H9 (cell line): ENCODE data around the gene FCHSD2. TPM values are rescaled to one million over a fixed set of nuclear protein-coding genes. Genes with fewer than 3 reads are reported as not detected.

Source experiments
- DNase-seq: peaks from one replicate; pipeline ENCODE4 v3.0.0-alpha.2; 2017
- H2AFZ ChIP-seq: one replicate; pipeline ENCODE4 v1.6.1; 2013; ENCODE audit warnings: mild to moderate bottlenecking, low read length, control low read depth, moderate library complexity
- H2AK5ac ChIP-seq: 2 replicates; pipeline ENCODE4 v1.6.1; 2013; ENCODE audit warnings: low read length, control low read depth, mixed read lengths; ENCODE audit not compliant: insufficient read length
- H2BK120ac ChIP-seq: one replicate; pipeline ENCODE4 v1.6.1; 2013; ENCODE audit warnings: low read depth, mild to moderate bottlenecking, low read length, control low read depth, inconsistent platforms; ENCODE audit not compliant: poor library complexity, severe bottlenecking
- H2BK12ac ChIP-seq: 2 replicates; pipeline ENCODE4 v1.6.1; 2013; ENCODE audit warnings: low read length, control low read depth, mixed read lengths, low read depth; ENCODE audit not compliant: insufficient read length
- H2BK15ac ChIP-seq: 2 replicates; pipeline ENCODE4 v1.6.1; 2013; ENCODE audit warnings: low read depth, low read length, control low read depth
- H2BK20ac ChIP-seq: one replicate; pipeline ENCODE4 v1.6.1; 2013; ENCODE audit warnings: low read depth, mild to moderate bottlenecking, low read length, control low read depth, inconsistent platforms; ENCODE audit not compliant: poor library complexity, severe bottlenecking
- H2BK5ac ChIP-seq: 2 replicates; pipeline ENCODE4 v1.6.1; 2013; ENCODE audit warnings: low read length, control low read depth, mixed read lengths; ENCODE audit not compliant: insufficient read length
- H3K14ac ChIP-seq: 2 replicates; pipeline ENCODE4 v1.6.1; 2013; ENCODE audit warnings: low read length, control low read depth; ENCODE audit not compliant: insufficient read depth
- H3K18ac ChIP-seq: 2 replicates; pipeline ENCODE4 v1.6.1; 2013; ENCODE audit warnings: low read depth, mild to moderate bottlenecking, mixed read lengths, low read length, control low read depth; ENCODE audit not compliant: insufficient read length
- H3K23ac ChIP-seq: 2 replicates; pipeline ENCODE4 v1.6.1; 2013; ENCODE audit warnings: low read length, control low read depth, mixed read lengths, low read depth; ENCODE audit not compliant: insufficient read length
- H3K23me2 ChIP-seq: 2 replicates; pipeline ENCODE4 v1.6.1; 2013; ENCODE audit warnings: low read depth, mild to moderate bottlenecking, mixed read lengths, low read length, control low read depth; ENCODE audit not compliant: insufficient read length, poor library complexity, severe bottlenecking
- H3K27ac ChIP-seq: 2 replicates; pipeline ENCODE4 v1.5.1; 2013; ENCODE audit warnings: low read length, control low read depth, mixed read lengths, low read depth; ENCODE audit not compliant: insufficient read length
- H3K27me3 ChIP-seq: 2 replicates; pipeline ENCODE4 v1.6.1; 2013; ENCODE audit warnings: low read length, control low read depth, inconsistent platforms; ENCODE audit not compliant: insufficient read depth
- H3K4ac ChIP-seq: 2 replicates; pipeline ENCODE4 v1.6.1; 2013; ENCODE audit warnings: low read depth, mild to moderate bottlenecking, control low read depth, inconsistent platforms, low read length, moderate library complexity
- H3K4me1 ChIP-seq: 2 replicates; pipeline ENCODE4 v1.6.1; 2013; ENCODE audit warnings: low read length, control low read depth, inconsistent platforms; ENCODE audit not compliant: insufficient read depth
- H3K4me2 ChIP-seq: 2 replicates; pipeline ENCODE4 v1.6.1; 2013; ENCODE audit warnings: low read length, control low read depth, mixed read lengths; ENCODE audit not compliant: insufficient read length, insufficient read depth
- H3K56ac ChIP-seq: 2 replicates; pipeline ENCODE4 v1.6.1; 2013; ENCODE audit warnings: low read depth, mild to moderate bottlenecking, mixed read lengths, low read length, control low read depth; ENCODE audit not compliant: insufficient read length
- H3K79me1 ChIP-seq: 2 replicates; pipeline ENCODE4 v1.6.1; 2013; ENCODE audit warnings: low read depth, mild to moderate bottlenecking, moderate library complexity, low read length, control low read depth, inconsistent platforms; ENCODE audit not compliant: insufficient read depth, poor library complexity, severe bottlenecking
- H3K79me2 ChIP-seq: 2 replicates; pipeline ENCODE4 v1.6.1; 2013; ENCODE audit warnings: low read length, control low read depth, inconsistent platforms; ENCODE audit not compliant: insufficient read depth
- H3K9ac ChIP-seq: 2 replicates; pipeline ENCODE4 v1.6.1; 2013; ENCODE audit warnings: low read length, control low read depth, mixed read lengths; ENCODE audit not compliant: insufficient read length; ENCODE audit errors: extremely low read depth
- H3K9me3 ChIP-seq: one replicate; pipeline ENCODE4 v1.6.1; 2013; ENCODE audit warnings: low read depth, low read length, inconsistent platforms; ENCODE audit not compliant: control insufficient read depth
- H3T11ph ChIP-seq: one replicate; pipeline ENCODE4 v1.6.1; 2013; ENCODE audit warnings: mild to moderate bottlenecking, low read length, control low read depth, inconsistent platforms
- H4K20me1 ChIP-seq: one replicate; pipeline ENCODE4 v1.6.1; 2013; ENCODE audit not compliant: control insufficient read depth, insufficient read length, insufficient read depth
- H4K5ac ChIP-seq: 2 replicates; pipeline ENCODE4 v1.6.1; 2013; ENCODE audit warnings: low read depth, mild to moderate bottlenecking, mixed read lengths, low read length, control low read depth; ENCODE audit not compliant: insufficient read length
- H4K8ac ChIP-seq: replicated peaks from 2 replicates; pipeline ENCODE4 v1.6.1; 2013; ENCODE audit warnings: low read length, control low read depth, mixed read lengths, low read depth; ENCODE audit not compliant: insufficient read length
- H4K91ac ChIP-seq: 2 replicates; pipeline ENCODE4 v1.6.1; 2013; ENCODE audit warnings: low read depth, mild to moderate bottlenecking, moderate library complexity, mixed read lengths, low read length, control low read depth; ENCODE audit not compliant: insufficient read length
- H3K27ac Mint-ChIP-seq, 3 experiments: 2 replicates in 2 of 3; 3 replicates in 1 of 3; pipeline ENCODE4 v1.8.0; 2020 to 2021; ENCODE audit warnings: mixed read lengths in 3 of 3, mild to moderate bottlenecking in 1 of 3, moderate library complexity in 1 of 3
- H3K27me3 Mint-ChIP-seq: 2 replicates; pipeline ENCODE4 v1.8.0; 2021; ENCODE audit warnings: low read depth, mild to moderate bottlenecking, moderate library complexity, mixed read lengths
- H3K36me3 Mint-ChIP-seq, 3 experiments: 2 replicates in 2 of 3; 3 replicates in 1 of 3; pipeline ENCODE4 v1.8.0; 2020 to 2021; ENCODE audit warnings: low read depth in 3 of 3, mixed read lengths in 3 of 3; ENCODE audit not compliant: insufficient read depth in 1 of 3
- H3K4me1 Mint-ChIP-seq, 2 experiments: 2 replicates each; pipeline ENCODE4 v1.8.0; 2020; ENCODE audit warnings: mixed read lengths in 2 of 2
- H3K4me3 Mint-ChIP-seq, 2 experiments: 2 replicates in 1 of 2; 3 replicates in 1 of 2; pipeline ENCODE4 v1.8.0; 2020 to 2021; ENCODE audit warnings: mild to moderate bottlenecking in 2 of 2, mixed read lengths in 2 of 2, moderate library complexity in 1 of 2
- H3K9me3 Mint-ChIP-seq, 2 experiments: 2 replicates in 1 of 2; 3 replicates in 1 of 2; pipeline ENCODE4 v1.8.0; 2020; ENCODE audit warnings: mild to moderate bottlenecking in 2 of 2, mixed read lengths in 2 of 2, moderate library complexity in 1 of 2
- CTCF ChIP-seq: fragments of 200-600 bp; sonication (generic); conservative IDR thresholded peaks from 3 replicates; pipeline ENCODE4 v1.8.0; 2021; ENCODE audit warnings: antibody characterized with exemption, mild to moderate bottlenecking
- WGBS: extraction: QIAGEN DNeasy Blood & Tissue Kit; methylation state at CpG from one replicate; pipeline ENCODE4 v1.1.7; 2013; ENCODE audit warnings: missing lambda C conversion rate, low lambda C conversion rate, mixed read lengths; ENCODE audit not compliant: insufficient read length; ENCODE audit errors: extremely low coverage; 5-methylcytosine and 5-hydroxymethylcytosine counted together
- total RNA-seq: library from RNA; stranded (reverse); gene quantifications from 2 replicates; pipeline ENCODE4 v1.2.1, GENCODE V29; 2021

Gene FCHSD2
- total RNA-seq, 1 experiment from 2014 or later, result 17.8 TPM

- no peak overlapping the region for H3T11ph ChIP-seq
- no peak overlapping the region for H2BK12ac ChIP-seq
- WGBS, result no CpG with 5 or more reads among the region's 13 CpGs
- H2AFZ ChIP-seq, result no peak overlapping the region
- Mint-ChIP-seq H3K4me1 (peaks cover 32 to 36% of the 10 kb centered on the region in 2 experiments), H3K9me3 (no peaks in the 10 kb centered on the region; a peak in 1 of 5 replicates), H3K27me3 (peaks cover 24% of the 10 kb centered on the region), H3K27ac (peak overlapping the region; percentile 96 to 98 (median 97); a peak in 6 of 7 replicates), H3K36me3 (peaks cover 0 to 12% (median 8%) of the 10 kb centered on the region in 3 experiments; a peak in 4 of 7 replicates), H3K4me3 (peak overlapping the region; percentile 80 to 93)
- no peak overlapping the region for H3K56ac ChIP-seq
- H3K27me3 ChIP-seq, result no peaks in the 10 kb centered on the region; the same call in 1 of the 2 replicates
- no peaks in the 10 kb centered on the region for H3K79me1 ChIP-seq
- H3K9me3 ChIP-seq, result no peaks in the 10 kb centered on the region
- H3K4me1 ChIP-seq, result no peaks in the 10 kb centered on the region
- H3K27ac ChIP-seq, result no peak overlapping the region
- H2BK120ac ChIP-seq, result no peak overlapping the region
- no peak overlapping the region for H4K8ac ChIP-seq
- H3K14ac ChIP-seq, result peak overlapping the region; percentile 33
- no peak overlapping the region for H4K91ac ChIP-seq
- H3K18ac ChIP-seq, result peak overlapping the region; percentile 60
- peak overlapping the region; percentile 64 for H3K4me2 ChIP-seq
- H2AK5ac ChIP-seq, result no peak overlapping the region
- no peaks in the 10 kb centered on the region for H3K79me2 ChIP-seq
- no peak for DNase-seq
- no peak overlapping the region for H3K4ac ChIP-seq
- H4K20me1 ChIP-seq, result no peaks in the 10 kb centered on the region
- peaks cover 15% of the 10 kb centered on the region for H3K23me2 ChIP-seq
- no peak overlapping the region for H2BK15ac ChIP-seq
- no peak overlapping the region for H4K5ac ChIP-seq
- no peak overlapping the region for H3K23ac ChIP-seq
- H2BK20ac ChIP-seq, result no peak overlapping the region
- TF ChIP-seq CTCF, result no peak
- no peak overlapping the region for H2BK5ac ChIP-seq
- H3K9ac ChIP-seq, result peak overlapping the region; percentile 42
These were observed 1.2 kb upstream of the FCHSD2 start for GRCh38 chr11:73143126-73143838.
